Neural progenitor cell (in vitro differentiated cells): ENCODE results near the gene CCDC71. TPM values are rescaled to one million over a fixed set of nuclear protein-coding genes. Genes with fewer than 3 reads are reported as not detected.

Experiments
- DNase-seq: peaks from one replicate; pipeline ENCODE4 v3.0.0-alpha.2; 2016; ENCODE audit warnings: low spot score
- H2AFZ ChIP-seq: fragments of 200-600 bp; sonication (generic); replicated peaks from 2 replicates; pipeline ENCODE4 v1.6.1; 2016; ENCODE audit warnings: antibody characterized with exemption
- H3F3A ChIP-seq: fragments of 200-600 bp; sonication (generic); 2 replicates; pipeline ENCODE4 v1.6.1; 2016; ENCODE audit warnings: antibody characterized with exemption, low read depth
- H3K27ac ChIP-seq: fragments of 200-600 bp; sonication (generic); 2 replicates; pipeline ENCODE4 v1.5.1; 2016; ENCODE audit warnings: mild to moderate bottlenecking
- H3K27me3 ChIP-seq: fragments of 200-600 bp; sonication (generic); 2 replicates; pipeline ENCODE4 v1.6.1; 2016; ENCODE audit warnings: mild to moderate bottlenecking, moderate library complexity
- H3K36me3 ChIP-seq: fragments of 200-600 bp; sonication (generic); 2 replicates; pipeline ENCODE4 v1.5.1; 2016
- H3K4me1 ChIP-seq: fragments of 200-600 bp; sonication (generic); 2 replicates; pipeline ENCODE4 v1.6.1; 2016; ENCODE audit warnings: mixed run types
- H3K4me2 ChIP-seq: fragments of 200-600 bp; sonication (generic); 2 replicates; pipeline ENCODE4 v1.6.1; 2016
- H3K4me3 ChIP-seq: fragments of 200-600 bp; sonication (generic); 2 replicates; pipeline ENCODE4 v1.5.1; 2016
- H3K79me2 ChIP-seq: fragments of 200-600 bp; sonication (generic); 2 replicates; pipeline ENCODE4 v1.6.1; 2016; ENCODE audit warnings: low read depth
- H3K9ac ChIP-seq: fragments of 200-600 bp; sonication (generic); 2 replicates; pipeline ENCODE4 v1.6.1; 2016
- H3K9me3 ChIP-seq: fragments of 200-600 bp; sonication (generic); 2 replicates; pipeline ENCODE4 v1.5.1; 2016; ENCODE audit warnings: low read depth
- H4K20me1 ChIP-seq: fragments of 200-600 bp; sonication (generic); 2 replicates; pipeline ENCODE4 v1.6.1; 2016; ENCODE audit warnings: low read depth
- H3K27ac Mint-ChIP-seq: 3 replicates; pipeline ENCODE4 v1.8.0; 2021; ENCODE audit warnings: mixed read lengths
- H3K27me3 Mint-ChIP-seq: 2 replicates; pipeline ENCODE4 v1.8.0; 2022; ENCODE audit warnings: low read depth, mild to moderate bottlenecking, inconsistent platforms, moderate library complexity, mixed read lengths; ENCODE audit not compliant: insufficient read depth
- H3K36me3 Mint-ChIP-seq: 3 replicates; pipeline ENCODE4 v1.8.0; 2021; ENCODE audit warnings: mixed read lengths
- H3K4me1 Mint-ChIP-seq: 3 replicates; pipeline ENCODE4 v1.8.0; 2021; ENCODE audit warnings: mixed read lengths
- H3K4me3 Mint-ChIP-seq: 3 replicates; pipeline ENCODE4 v1.8.0; 2021; ENCODE audit warnings: mild to moderate bottlenecking, moderate library complexity, mixed read lengths
- H3K9me3 Mint-ChIP-seq: 3 replicates; pipeline ENCODE4 v1.8.0; 2020; ENCODE audit warnings: mixed read lengths
- CTCF ChIP-seq: fragments of 200-600 bp; sonication (generic); IDR thresholded peaks from 2 replicates; pipeline ENCODE4 v1.5.1; 2017; ENCODE audit warnings: antibody characterized with exemption, mild to moderate bottlenecking
- EZH2 ChIP-seq: fragments of 200-600 bp; sonication (generic); IDR thresholded peaks from 2 replicates; pipeline ENCODE4 v1.6.1; 2017; ENCODE audit warnings: antibody characterized with exemption, mild to moderate bottlenecking, moderate library complexity
- EZH2phosphoT487 ChIP-seq: fragments of 200-600 bp; sonication (generic); IDR thresholded peaks from 2 replicates; pipeline ENCODE4 v1.6.1; 2017; ENCODE audit warnings: antibody characterized with exemption
- total RNA-seq: library from RNA; depleted of rRNA; stranded (reverse); fragments of >200 nt; gene quantifications from 2 replicates; pipeline ENCODE4 v1.2.3, GENCODE V29; 2015; ENCODE audit warnings: low replicate concordance

Gene CCDC71
- total RNA-seq, 1 donor from 2014 or later = 18.8 TPM

GRCh38 chr3:49177073-49177472 lies 10.9 kb upstream of the CCDC71 start:
- Histone ChIP-seq H3K4me3 (no peak overlapping the region), H3K79me2 (peaks cover 27% of the 10 kb centered on the region), H3K4me2 (no peak overlapping the region), H3K9ac (no peak overlapping the region), H3K4me1 (peaks cover 30% of the 10 kb centered on the region), H3K27ac (no peak overlapping the region), H4K20me1 (peaks cover 8% of the 10 kb centered on the region), H3F3A (peaks cover 16% of the 10 kb centered on the region), H3K9me3 (no peaks in the 10 kb centered on the region), H3K27me3 (no peaks in the 10 kb centered on the region), H2AFZ (no peak overlapping the region), H3K36me3 (no peaks in the 10 kb centered on the region)
- no peak overlapping the region for H3K4me3 Mint-ChIP-seq
- peaks cover 34% of the 10 kb centered on the region for H3K36me3 Mint-ChIP-seq
- H3K4me1 Mint-ChIP-seq = peaks cover 63% of the 10 kb centered on the region
- H3K27me3 Mint-ChIP-seq = peaks cover 6% of the 10 kb centered on the region
- no peak for TF ChIP-seq EZH2
- TF ChIP-seq EZH2phosphoT487 = no peak
- no peak for TF ChIP-seq CTCF
- DNase-seq = no peak
- H3K27ac Mint-ChIP-seq = peak overlapping the region; percentile 76
- H3K9me3 Mint-ChIP-seq = no peaks in the 10 kb centered on the region

- Histone ChIP-seq H3K9me3 (no peaks in the 10 kb centered on the region), H3K79me2 (peaks cover 33% of the 10 kb centered on the region), H4K20me1 (peaks cover 8% of the 10 kb centered on the region), H3K4me2 (no peak overlapping the region), H3F3A (peaks cover 16% of the 10 kb centered on the region), H3K36me3 (no peaks in the 10 kb centered on the region), H3K27me3 (no peaks in the 10 kb centered on the region), H3K4me1 (peaks cover 31% of the 10 kb centered on the region), H2AFZ (no peak overlapping the region), H3K4me3 (no peak overlapping the region), H3K9ac (no peak overlapping the region), H3K27ac (no peak overlapping the region)
- Mint-ChIP-seq H3K4me3 (peak overlapping the region; percentile 72), H3K27ac (peak overlapping the region; percentile 97), H3K36me3 (peaks cover 28% of the 10 kb centered on the region), H3K4me1 (peaks cover 64% of the 10 kb centered on the region), H3K9me3 (no peaks in the 10 kb centered on the region), H3K27me3 (peaks cover 7% of the 10 kb centered on the region)
- no peak for DNase-seq
- no peak for TF ChIP-seq EZH2phosphoT487
- TF ChIP-seq CTCF = no peak
- TF ChIP-seq EZH2 = no peak
Measured at GRCh38 chr3:49175530-49175929, 9.4 kb upstream of the CCDC71 start.

- Histone ChIP-seq H3F3A (peaks cover 16% of the 10 kb centered on the region), H3K9me3 (no peaks in the 10 kb centered on the region), H3K4me1 (peaks cover 31% of the 10 kb centered on the region), H3K9ac (no peak overlapping the region), H3K4me2 (peak overlapping the region; percentile 88), H3K36me3 (no peaks in the 10 kb centered on the region), H3K79me2 (peaks cover 33% of the 10 kb centered on the region), H2AFZ (no peak overlapping the region), H3K4me3 (peak overlapping the region; percentile 41), H3K27me3 (no peaks in the 10 kb centered on the region), H4K20me1 (peaks cover 8% of the 10 kb centered on the region), H3K27ac (peak overlapping the region; percentile 75)
- Mint-ChIP-seq H3K27me3 (peaks cover 7% of the 10 kb centered on the region), H3K36me3 (peaks cover 27% of the 10 kb centered on the region), H3K4me3 (peak overlapping the region; percentile 97), H3K27ac (peak overlapping the region; percentile 100), H3K4me1 (peaks cover 71% of the 10 kb centered on the region), H3K9me3 (no peaks in the 10 kb centered on the region)
- TF ChIP-seq CTCF (no peak), EZH2 (no peak), EZH2phosphoT487 (no peak)
- no peak for DNase-seq
Measured at GRCh38 chr3:49174397-49174985, 8.4 kb upstream of the CCDC71 start.
